LNCaP clone FGC (cell line): ENCODE data around the gene DCLK1.

ENCODE experiments used
- DNase-seq: peaks from one replicate; pipeline ENCODE4 v3.0.0-alpha.2; 2011; ENCODE audit warnings: low read depth
- H3K4me3 ChIP-seq: 2 replicates; pipeline ENCODE4 v1.5.1; 2011; ENCODE audit warnings: mild to moderate bottlenecking, low read depth, low read length, control low read depth
- CTCF ChIP-seq: IDR thresholded peaks from 2 replicates; pipeline ENCODE4 v1.5.1; 2012; ENCODE audit warnings: mild to moderate bottlenecking; ENCODE audit not compliant: control insufficient read depth, insufficient read depth; ENCODE audit errors: extremely low read depth

Gene DCLK1

GRCh38 chr13:35765366-35765765, 365.8 kb downstream of the DCLK1 start:
- no peak for TF ChIP-seq CTCF
- no peak for DNase-seq
- no peak overlapping the region for H3K4me3 ChIP-seq

- no peak for TF ChIP-seq CTCF
- no peak overlapping the region for H3K4me3 ChIP-seq
- no peak for DNase-seq
Measured at GRCh38 chr13:35764326-35765015, 366.7 kb downstream of the DCLK1 start.

- DNase-seq, result no peak
- TF ChIP-seq CTCF, result no peak
- H3K4me3 ChIP-seq, result no peak overlapping the region
Measured at GRCh38 chr13:35763782-35764123, 367.4 kb downstream of the DCLK1 start.

- no peak overlapping the region for H3K4me3 ChIP-seq
- TF ChIP-seq CTCF, result no peak
- DNase-seq, result no peak
Measured at GRCh38 chr13:35763060-35763781, 368.0 kb downstream of the DCLK1 start.

GRCh38 chr13:35761440-35762252, 369.5 kb downstream of the DCLK1 start:
- no peak for TF ChIP-seq CTCF
- no peak overlapping the region for H3K4me3 ChIP-seq
- no peak for DNase-seq

GRCh38 chr13:35760735-35761281, 370.4 kb downstream of the DCLK1 start:
- no peak overlapping the region for H3K4me3 ChIP-seq
- no peak for DNase-seq
- TF ChIP-seq CTCF, result no peak
